IPS-15b (cell line): ENCODE measurements around the gene GNAQ.

Experiments used
- H3K27me3 ChIP-seq: one replicate; pipeline ENCODE4 v1.6.1; 2013; ENCODE audit warnings: low read length; ENCODE audit not compliant: control insufficient read depth, insufficient read depth
- H3K36me3 ChIP-seq: one replicate; pipeline ENCODE4 v1.6.1; 2013; ENCODE audit warnings: low read length; ENCODE audit not compliant: control insufficient read depth, insufficient read depth
- H3K4me1 ChIP-seq: one replicate; pipeline ENCODE4 v1.6.1; 2013; ENCODE audit warnings: mild to moderate bottlenecking, low read length; ENCODE audit not compliant: control insufficient read depth, insufficient read depth
- H3K4me3 ChIP-seq: one replicate; pipeline ENCODE4 v1.5.1; 2013; ENCODE audit warnings: low read depth, low read length
- H3K9ac ChIP-seq: one replicate; pipeline ENCODE4 v1.6.1; 2013; ENCODE audit warnings: low read depth, mild to moderate bottlenecking, low read length
- H3K9me3 ChIP-seq: one replicate; pipeline ENCODE4 v1.6.1; 2013; ENCODE audit warnings: mild to moderate bottlenecking, low read length; ENCODE audit not compliant: control insufficient read depth, insufficient read depth

GNAQ gene

DNA sequence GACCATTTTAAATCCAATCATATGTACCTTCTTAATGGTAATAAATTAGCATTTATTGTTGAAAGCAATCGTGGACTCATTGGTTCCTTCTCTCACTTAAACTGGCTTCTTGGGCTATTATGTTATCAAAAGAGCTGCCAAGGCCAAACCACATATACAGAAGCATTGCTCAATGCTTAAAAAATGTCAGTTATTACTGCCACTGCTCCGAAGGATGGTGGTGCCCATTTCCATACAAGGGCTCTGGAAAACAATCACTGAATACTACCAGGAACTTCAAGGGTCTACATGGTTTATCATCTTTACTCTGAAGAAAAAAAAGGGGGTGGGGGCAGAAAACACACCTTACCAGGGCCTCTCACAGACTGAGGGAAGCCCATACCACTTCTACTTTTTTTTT lies 104.3 kb downstream of the GNAQ start:
- no peak overlapping the region for H3K4me3 ChIP-seq
- no peaks in the 10 kb centered on the region for H3K36me3 ChIP-seq
- H3K9me3 ChIP-seq, result no peaks in the 10 kb centered on the region
- H3K4me1 ChIP-seq, result no peaks in the 10 kb centered on the region
- no peaks in the 10 kb centered on the region for H3K27me3 ChIP-seq
- H3K9ac ChIP-seq, result no peak overlapping the region

DNA sequence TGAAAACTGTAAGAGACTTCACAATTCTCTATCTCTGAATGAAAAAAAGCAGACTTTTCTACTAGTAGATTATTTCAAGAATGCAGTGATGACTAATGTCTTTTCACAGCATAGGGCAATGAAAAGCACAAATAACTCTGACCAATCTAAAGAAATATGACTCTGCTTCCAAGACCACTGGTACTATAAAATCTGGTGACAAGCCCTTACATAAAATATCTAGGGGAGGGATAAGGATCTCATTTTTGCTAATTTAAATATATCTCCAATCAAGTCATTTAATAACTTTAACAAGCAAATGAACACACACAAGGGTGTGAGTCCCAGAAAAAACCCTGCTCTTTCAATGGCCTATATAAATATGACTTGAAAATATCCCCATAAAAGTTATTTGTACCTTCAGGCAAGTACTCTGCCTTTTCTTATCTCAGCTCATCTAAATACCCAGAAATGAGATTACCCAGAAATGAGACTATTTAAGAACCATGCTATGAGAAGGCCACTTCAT lies 105.2 kb downstream of the GNAQ start:
- Histone ChIP-seq H3K4me3 (no peak overlapping the region), H3K4me1 (no peaks in the 10 kb centered on the region), H3K9ac (no peak overlapping the region), H3K27me3 (no peaks in the 10 kb centered on the region), H3K36me3 (no peaks in the 10 kb centered on the region), H3K9me3 (no peaks in the 10 kb centered on the region)

GRCh38 chr9:77922591-77922990 lies 109.0 kb downstream of the GNAQ start:
- Histone ChIP-seq H3K27me3 (no peaks in the 10 kb centered on the region), H3K9ac (no peak overlapping the region), H3K4me3 (no peak overlapping the region), H3K4me1 (no peaks in the 10 kb centered on the region), H3K36me3 (no peaks in the 10 kb centered on the region), H3K9me3 (no peaks in the 10 kb centered on the region)

GRCh38 chr9:77917800-77918199 lies 113.8 kb downstream of the GNAQ start:
- H3K36me3 ChIP-seq, result no peaks in the 10 kb centered on the region

GRCh38 chr9:77916820-77917219 lies 114.8 kb downstream of the GNAQ start:
- no peaks in the 10 kb centered on the region for H3K9me3 ChIP-seq
- no peaks in the 10 kb centered on the region for H3K36me3 ChIP-seq
- no peak overlapping the region for H3K4me3 ChIP-seq
- H3K4me1 ChIP-seq, result no peaks in the 10 kb centered on the region
- no peak overlapping the region for H3K9ac ChIP-seq
- no peaks in the 10 kb centered on the region for H3K27me3 ChIP-seq

More at GRCh38 chr9:77917800-77918199, 113.8 kb downstream of the GNAQ start:
- no peaks in the 10 kb centered on the region for H3K27me3 ChIP-seq
- no peak overlapping the region for H3K9ac ChIP-seq
- H3K4me1 ChIP-seq, result no peaks in the 10 kb centered on the region
- no peaks in the 10 kb centered on the region for H3K9me3 ChIP-seq
- no peak overlapping the region for H3K4me3 ChIP-seq

DNA sequence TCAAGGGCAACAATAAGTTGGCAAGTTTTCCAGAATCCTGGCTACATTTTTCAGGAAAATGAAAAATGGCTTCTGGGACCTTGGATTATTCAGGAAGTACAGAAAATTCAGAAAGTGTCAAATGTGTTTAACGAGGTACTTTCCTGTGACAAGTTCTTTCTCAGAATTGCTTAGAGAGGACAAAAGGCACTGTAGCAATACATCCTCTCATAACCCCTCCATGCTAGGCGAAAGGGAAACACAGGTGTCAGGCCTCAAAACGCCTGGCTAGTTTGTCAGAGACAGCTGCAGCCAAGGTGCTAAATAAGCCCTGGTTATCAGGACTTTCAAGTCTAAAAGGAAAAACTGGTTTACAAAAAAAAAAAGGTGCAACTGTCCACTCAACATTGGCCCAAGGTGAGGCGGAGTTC lies 115.2 kb downstream of the GNAQ start:
- Histone ChIP-seq H3K36me3 (no peaks in the 10 kb centered on the region), H3K4me3 (no peak overlapping the region), H3K9ac (no peak overlapping the region), H3K9me3 (no peaks in the 10 kb centered on the region), H3K27me3 (no peaks in the 10 kb centered on the region), H3K4me1 (no peaks in the 10 kb centered on the region)

GRCh38 chr9:77915744-77916143 lies 115.9 kb downstream of the GNAQ start:
- H3K9me3 ChIP-seq, result no peaks in the 10 kb centered on the region
- H3K36me3 ChIP-seq, result no peaks in the 10 kb centered on the region
- no peaks in the 10 kb centered on the region for H3K4me1 ChIP-seq
- H3K27me3 ChIP-seq, result no peaks in the 10 kb centered on the region
- no peak overlapping the region for H3K4me3 ChIP-seq
- H3K9ac ChIP-seq, result no peak overlapping the region

GRCh38 chr9:77912895-77913693 lies 118.5 kb downstream of the GNAQ start:
- no peaks in the 10 kb centered on the region for H3K4me1 ChIP-seq
- no peaks in the 10 kb centered on the region for H3K27me3 ChIP-seq
- no peaks in the 10 kb centered on the region for H3K9me3 ChIP-seq
- no peak overlapping the region for H3K9ac ChIP-seq
- H3K36me3 ChIP-seq, result no peaks in the 10 kb centered on the region
- no peak overlapping the region for H3K4me3 ChIP-seq

DNA sequence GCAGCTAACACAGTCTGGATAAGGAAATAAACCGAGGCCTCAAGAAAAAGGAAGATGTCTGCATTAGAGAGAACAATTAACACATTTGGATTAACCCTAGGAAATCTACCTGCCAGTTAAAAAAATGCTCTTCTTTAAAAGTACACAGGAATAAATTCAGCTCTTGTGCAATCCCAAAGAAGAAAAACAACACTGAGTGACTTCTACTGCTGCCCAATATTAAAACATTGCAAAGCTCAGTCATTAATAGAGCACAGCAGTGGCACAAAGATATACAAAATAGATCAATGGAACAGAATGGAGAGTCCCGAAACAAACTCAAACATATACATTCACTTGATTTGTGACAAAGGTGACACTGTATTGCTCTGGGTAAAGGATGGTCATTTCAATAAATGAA lies 119.7 kb downstream of the GNAQ start:
- Histone ChIP-seq H3K36me3 (no peaks in the 10 kb centered on the region), H3K4me3 (no peak overlapping the region), H3K9ac (no peak overlapping the region), H3K9me3 (no peaks in the 10 kb centered on the region), H3K4me1 (no peaks in the 10 kb centered on the region), H3K27me3 (no peaks in the 10 kb centered on the region)

GRCh38 chr9:77910194-77910621 lies 121.4 kb downstream of the GNAQ start:
- no peak overlapping the region for H3K9ac ChIP-seq
- H3K27me3 ChIP-seq, result no peaks in the 10 kb centered on the region
- no peak overlapping the region for H3K4me3 ChIP-seq
- H3K9me3 ChIP-seq, result no peaks in the 10 kb centered on the region
- H3K36me3 ChIP-seq, result no peaks in the 10 kb centered on the region
- H3K4me1 ChIP-seq, result no peaks in the 10 kb centered on the region

DNA sequence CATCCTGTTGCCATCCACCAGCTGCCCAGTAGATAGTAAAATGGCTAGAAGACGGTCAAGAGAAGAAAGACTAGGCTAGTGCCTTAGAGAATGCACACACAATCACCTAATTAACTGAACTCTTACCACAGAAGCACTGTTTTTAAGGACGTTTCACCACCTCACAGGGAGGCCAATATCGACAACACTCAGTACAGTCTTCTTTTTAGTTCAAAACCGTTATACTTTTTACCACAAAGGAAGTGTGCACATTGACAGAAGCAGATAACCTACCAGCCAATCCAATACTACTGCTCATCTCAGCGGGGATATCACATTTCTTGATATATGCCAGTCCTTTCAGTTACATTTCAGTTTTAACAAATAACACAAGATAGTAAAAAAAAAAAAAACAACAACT lies 122.3 kb downstream of the GNAQ start:
- H3K9me3 ChIP-seq, result no peaks in the 10 kb centered on the region
- no peaks in the 10 kb centered on the region for H3K36me3 ChIP-seq
- no peaks in the 10 kb centered on the region for H3K4me1 ChIP-seq
- H3K4me3 ChIP-seq, result no peak overlapping the region
- H3K9ac ChIP-seq, result no peak overlapping the region
- no peaks in the 10 kb centered on the region for H3K27me3 ChIP-seq

GRCh38 chr9:77908293-77908692 lies 123.3 kb downstream of the GNAQ start:
- Histone ChIP-seq H3K9me3 (no peaks in the 10 kb centered on the region), H3K27me3 (no peaks in the 10 kb centered on the region), H3K4me3 (no peak overlapping the region), H3K9ac (no peak overlapping the region), H3K36me3 (no peaks in the 10 kb centered on the region), H3K4me1 (no peaks in the 10 kb centered on the region)
